Neural cell (in vitro differentiated cells): ENCODE measurements around the gene PRRX1.

Experiments used
- EP300 ChIP-seq: fragments of 450-650 bp; conservative IDR thresholded peaks from 2 replicates; pipeline ENCODE4 v1.6.1; 2014; ENCODE audit warnings: antibody characterized with exemption, mild to moderate bottlenecking, moderate library complexity; ENCODE audit not compliant: poor library complexity, severe bottlenecking
- EZH2 ChIP-seq: fragments of 200-600, 300-800 bp; shearing (Covaris generic), sonication (generic); IDR thresholded peaks from 2 replicates; pipeline ENCODE4 v1.6.1; 2014; ENCODE audit warnings: antibody characterized with exemption, low read length, borderline replicate concordance, mild to moderate bottlenecking; ENCODE audit not compliant: insufficient read depth, poor library complexity, severe bottlenecking
- MXI1 ChIP-seq: fragments of 450-650 bp; conservative IDR thresholded peaks from 2 replicates; pipeline ENCODE4 v1.6.1; 2014; ENCODE audit warnings: antibody characterized with exemption, mild to moderate bottlenecking; ENCODE audit not compliant: poor library complexity, severe bottlenecking
- POLR2AphosphoS5 ChIP-seq: IDR thresholded peaks from 2 replicates; pipeline ENCODE4 v1.6.1; 2012
- RAD21 ChIP-seq: fragments of 450-650 bp; conservative IDR thresholded peaks from 2 replicates; pipeline ENCODE4 v1.6.1; 2014; ENCODE audit warnings: antibody characterized with exemption, mild to moderate bottlenecking, moderate library complexity
- SMC3 ChIP-seq: fragments of 450-650 bp; conservative IDR thresholded peaks from 2 replicates; pipeline ENCODE4 v1.6.1; 2014; ENCODE audit warnings: antibody characterized with exemption, mild to moderate bottlenecking, moderate library complexity; ENCODE audit not compliant: poor library complexity
- TAF1 ChIP-seq: IDR thresholded peaks from 2 replicates; pipeline ENCODE4 v1.6.1; 2012; ENCODE audit warnings: low read depth
- TF ChIP-seq, protein P1 (sequence below): fragments of 450-650 bp; IDR thresholded peaks from 2 replicates; pipeline ENCODE4 v1.5.1; 2014; ENCODE audit warnings: antibody characterized with exemption, mild to moderate bottlenecking, moderate library complexity; ENCODE audit not compliant: poor library complexity, severe bottlenecking
- TF ChIP-seq, protein P2 (sequence below): IDR thresholded peaks from 2 replicates; pipeline ENCODE4 v1.6.1; 2012; ENCODE audit warnings: borderline replicate concordance

DNA sequence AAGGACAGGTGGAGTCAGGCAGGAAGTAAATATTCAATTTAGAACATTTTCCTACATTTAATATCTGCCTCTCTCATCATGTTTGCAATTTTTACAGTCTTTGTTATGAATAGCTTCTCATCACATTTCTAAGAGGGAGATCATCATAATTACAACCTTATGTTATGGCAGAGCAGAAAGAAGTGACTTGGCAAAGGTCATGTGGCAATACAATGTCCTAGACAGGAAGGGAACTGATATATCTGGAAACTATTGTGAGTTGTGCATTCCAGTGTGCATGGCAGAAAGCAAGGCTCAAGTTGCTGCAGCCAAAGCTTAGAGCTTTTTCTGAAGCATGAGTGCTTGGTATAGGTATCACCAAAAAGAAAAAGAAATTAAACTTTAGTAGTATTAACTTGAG lies 43.8 kb upstream of the PRRX1 start:
- TF ChIP-seq, protein P1, sequence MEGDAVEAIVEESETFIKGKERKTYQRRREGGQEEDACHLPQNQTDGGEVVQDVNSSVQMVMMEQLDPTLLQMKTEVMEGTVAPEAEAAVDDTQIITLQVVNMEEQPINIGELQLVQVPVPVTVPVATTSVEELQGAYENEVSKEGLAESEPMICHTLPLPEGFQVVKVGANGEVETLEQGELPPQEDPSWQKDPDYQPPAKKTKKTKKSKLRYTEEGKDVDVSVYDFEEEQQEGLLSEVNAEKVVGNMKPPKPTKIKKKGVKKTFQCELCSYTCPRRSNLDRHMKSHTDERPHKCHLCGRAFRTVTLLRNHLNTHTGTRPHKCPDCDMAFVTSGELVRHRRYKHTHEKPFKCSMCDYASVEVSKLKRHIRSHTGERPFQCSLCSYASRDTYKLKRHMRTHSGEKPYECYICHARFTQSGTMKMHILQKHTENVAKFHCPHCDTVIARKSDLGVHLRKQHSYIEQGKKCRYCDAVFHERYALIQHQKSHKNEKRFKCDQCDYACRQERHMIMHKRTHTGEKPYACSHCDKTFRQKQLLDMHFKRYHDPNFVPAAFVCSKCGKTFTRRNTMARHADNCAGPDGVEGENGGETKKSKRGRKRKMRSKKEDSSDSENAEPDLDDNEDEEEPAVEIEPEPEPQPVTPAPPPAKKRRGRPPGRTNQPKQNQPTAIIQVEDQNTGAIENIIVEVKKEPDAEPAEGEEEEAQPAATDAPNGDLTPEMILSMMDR: no peak
- TF ChIP-seq EZH2 (no peak), TAF1 (no peak), POLR2AphosphoS5 (no peak), RAD21 (no peak), SMC3 (no peak), EP300 (no peak), MXI1 (no peak)
- TF ChIP-seq, protein P2, sequence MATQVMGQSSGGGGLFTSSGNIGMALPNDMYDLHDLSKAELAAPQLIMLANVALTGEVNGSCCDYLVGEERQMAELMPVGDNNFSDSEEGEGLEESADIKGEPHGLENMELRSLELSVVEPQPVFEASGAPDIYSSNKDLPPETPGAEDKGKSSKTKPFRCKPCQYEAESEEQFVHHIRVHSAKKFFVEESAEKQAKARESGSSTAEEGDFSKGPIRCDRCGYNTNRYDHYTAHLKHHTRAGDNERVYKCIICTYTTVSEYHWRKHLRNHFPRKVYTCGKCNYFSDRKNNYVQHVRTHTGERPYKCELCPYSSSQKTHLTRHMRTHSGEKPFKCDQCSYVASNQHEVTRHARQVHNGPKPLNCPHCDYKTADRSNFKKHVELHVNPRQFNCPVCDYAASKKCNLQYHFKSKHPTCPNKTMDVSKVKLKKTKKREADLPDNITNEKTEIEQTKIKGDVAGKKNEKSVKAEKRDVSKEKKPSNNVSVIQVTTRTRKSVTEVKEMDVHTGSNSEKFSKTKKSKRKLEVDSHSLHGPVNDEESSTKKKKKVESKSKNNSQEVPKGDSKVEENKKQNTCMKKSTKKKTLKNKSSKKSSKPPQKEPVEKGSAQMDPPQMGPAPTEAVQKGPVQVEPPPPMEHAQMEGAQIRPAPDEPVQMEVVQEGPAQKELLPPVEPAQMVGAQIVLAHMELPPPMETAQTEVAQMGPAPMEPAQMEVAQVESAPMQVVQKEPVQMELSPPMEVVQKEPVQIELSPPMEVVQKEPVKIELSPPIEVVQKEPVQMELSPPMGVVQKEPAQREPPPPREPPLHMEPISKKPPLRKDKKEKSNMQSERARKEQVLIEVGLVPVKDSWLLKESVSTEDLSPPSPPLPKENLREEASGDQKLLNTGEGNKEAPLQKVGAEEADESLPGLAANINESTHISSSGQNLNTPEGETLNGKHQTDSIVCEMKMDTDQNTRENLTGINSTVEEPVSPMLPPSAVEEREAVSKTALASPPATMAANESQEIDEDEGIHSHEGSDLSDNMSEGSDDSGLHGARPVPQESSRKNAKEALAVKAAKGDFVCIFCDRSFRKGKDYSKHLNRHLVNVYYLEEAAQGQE: no peak
